COLO668 (cell line): ENCODE results near the gene GNPAT.

Experiments used
- DNase-seq: peaks from one replicate; lab custom pipeline; 2025; ENCODE audit not compliant: unreplicated experiment; lab: John Stamatoyannopoulos, UW

Gene GNPAT

DNA sequence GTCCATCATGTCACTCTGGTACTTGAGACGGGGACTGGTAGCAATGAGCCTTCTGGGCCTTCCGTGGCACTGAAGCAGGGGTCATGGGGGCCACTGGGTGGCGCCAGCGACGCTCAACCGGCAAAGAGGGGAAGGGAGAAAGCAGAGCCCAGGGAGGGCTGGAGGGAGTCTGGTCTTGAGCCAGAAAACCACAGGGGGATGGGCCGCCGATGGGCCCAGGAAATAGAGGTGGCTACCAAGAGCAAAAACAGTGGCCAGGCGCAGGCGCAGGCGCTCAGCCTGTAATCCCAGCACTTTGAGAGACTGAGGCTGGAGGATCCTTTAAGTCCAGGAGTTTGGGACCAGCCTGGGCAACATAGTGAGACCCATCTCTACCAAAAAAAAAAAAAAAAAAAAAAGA is 74.9 kb downstream of the GNPAT start:
- DNase-seq = peak; percentile 65

GRCh38 chr1:231317306-231318014 is 76.4 kb downstream of the GNPAT start:
- no peak for DNase-seq

GRCh38 chr1:231318015-231318355 is 77.0 kb downstream of the GNPAT start:
- DNase-seq = no peak

DNA sequence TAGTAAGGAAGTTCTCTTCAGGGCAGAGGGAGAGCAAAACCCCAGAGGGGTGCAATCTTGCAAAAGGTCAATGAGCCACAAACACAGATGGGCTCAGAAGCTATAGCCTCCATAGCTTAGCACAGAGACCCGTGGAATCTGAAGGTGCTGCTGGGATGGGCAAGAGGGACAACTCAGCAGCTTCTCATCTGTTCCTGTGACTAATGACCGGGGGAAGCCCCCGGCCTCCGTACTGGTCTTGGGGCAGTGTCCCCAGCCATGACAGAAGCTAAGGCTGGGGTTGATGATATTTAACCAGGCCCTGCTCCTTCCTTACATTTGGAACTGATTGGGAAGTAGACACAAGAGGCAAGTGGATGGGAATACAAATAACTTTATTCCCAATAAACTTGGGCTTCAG is 77.6 kb downstream of the GNPAT start:
- DNase-seq = no peak

DNA sequence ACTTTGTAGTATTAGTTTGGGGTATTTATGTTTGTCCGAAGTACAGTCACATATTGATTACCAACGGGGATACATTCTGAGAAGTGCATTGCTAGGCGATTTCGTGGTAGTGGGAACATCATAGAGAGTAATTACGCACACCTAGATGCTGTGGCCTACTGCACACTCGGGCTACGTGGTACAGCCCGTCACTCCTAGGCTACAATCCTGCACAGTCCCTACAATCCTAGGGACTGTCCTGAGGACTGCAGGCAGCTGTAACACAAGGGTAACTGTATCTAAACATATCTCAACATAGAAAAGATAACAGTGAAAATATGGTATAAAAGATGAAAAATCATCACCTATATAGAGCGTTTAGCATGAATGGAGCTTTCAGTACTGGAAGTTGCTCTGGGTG is 78.1 kb downstream of the GNPAT start:
- no peak for DNase-seq

DNA sequence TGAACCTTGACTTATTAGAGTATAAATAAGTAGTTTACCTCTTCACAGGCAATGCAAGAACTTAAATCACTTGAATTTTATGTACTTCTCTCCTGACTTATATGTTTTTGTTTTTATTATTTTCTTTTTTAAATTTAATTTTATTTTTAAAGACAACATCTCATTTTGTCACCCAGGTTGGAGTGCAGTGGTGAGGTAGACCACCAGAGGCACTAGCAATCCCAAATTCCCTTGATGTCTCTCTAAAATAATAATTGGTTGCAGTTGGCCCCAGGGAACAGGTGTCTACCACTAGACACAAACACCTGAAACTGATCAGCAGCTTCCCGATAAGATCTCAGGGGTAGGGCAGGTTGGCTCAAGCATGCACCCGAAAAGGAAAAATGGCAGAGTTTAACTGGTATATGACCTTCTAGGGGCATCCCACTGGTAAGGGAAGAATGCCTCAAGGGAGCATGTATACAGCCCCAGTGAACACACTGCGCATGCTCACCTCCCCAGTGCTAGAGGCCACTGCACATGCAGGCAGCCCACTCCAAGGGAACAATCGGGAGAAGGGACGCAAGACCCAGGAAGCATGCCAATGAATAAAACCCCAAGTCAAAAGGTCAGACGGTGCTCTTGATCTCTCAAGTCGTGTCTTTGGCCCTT is 82.0 kb downstream of the GNPAT start:
- no peak for DNase-seq

DNA sequence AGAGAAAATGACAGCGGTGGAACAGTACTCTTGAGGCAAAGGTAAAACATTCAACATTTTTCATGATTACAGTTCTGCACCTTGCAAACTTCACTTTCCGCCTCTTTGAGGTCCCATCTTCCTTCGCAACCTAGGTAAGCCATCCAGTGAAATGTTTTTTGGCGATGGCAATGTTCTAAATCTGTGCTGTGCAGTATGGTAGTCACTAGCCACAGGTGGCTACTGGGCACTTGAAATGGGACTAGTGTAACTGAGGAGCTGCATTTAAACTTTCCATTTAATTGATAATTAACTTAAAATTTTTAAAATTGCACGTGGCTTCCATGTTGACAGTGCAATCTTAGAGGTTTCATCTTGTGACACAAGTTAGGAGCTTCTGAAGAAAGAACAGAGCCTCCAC is 83.6 kb downstream of the GNPAT start:
- DNase-seq = no peak

- no peak for DNase-seq
Measured at GRCh38 chr1:231326248-231326647, 85.2 kb downstream of the GNPAT start.
